C4-2B (cell line): ENCODE data around the gene ING2.

ENCODE experiments used
- CTCF ChIP-seq: fragments of 450-650 bp; conservative IDR thresholded peaks from 2 replicates; pipeline ENCODE4 v1.5.1; 2017; ENCODE audit warnings: mild to moderate bottlenecking
- ZFX ChIP-seq: fragments of 450-650 bp; IDR thresholded peaks from 2 replicates; pipeline ENCODE4 v1.6.1; 2017

GRCh38 chr4:183544109-183544508 is 39.3 kb downstream of the ING2 start:
- no peak for TF ChIP-seq CTCF
- TF ChIP-seq ZFX: no peak
